ENCODE results near the gene TPO.
"Not testable (repeated sequence)": the region's sequence is repeated elsewhere in the genome, so short reads cannot be mapped to it uniquely, and the experiment has no call there.

TPO gene

GRCh38 chr2:1405967-1406366 is 7.3 kb upstream of the TPO start:
- no peak for DNase-seq

DNA sequence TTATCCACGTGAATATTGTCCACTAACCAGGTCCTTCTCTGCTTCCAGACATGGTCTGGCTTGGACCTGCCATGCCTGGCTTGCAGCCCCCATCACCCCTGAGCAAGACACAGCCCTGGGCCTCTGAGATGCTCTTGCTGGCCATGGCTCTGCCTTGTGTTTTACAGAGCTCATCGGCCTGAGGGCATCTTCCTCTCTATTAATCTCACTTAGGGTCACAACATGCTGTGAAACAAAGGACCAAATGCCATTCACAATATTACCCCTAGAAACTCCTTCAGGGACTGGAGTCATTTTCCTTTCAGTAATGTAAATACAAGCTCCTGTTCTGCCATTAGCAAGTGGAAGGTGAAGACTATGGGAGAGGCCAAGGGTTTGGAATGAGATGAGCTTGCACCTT is 6.8 kb upstream of the TPO start:
- no peak for DNase-seq

DNA sequence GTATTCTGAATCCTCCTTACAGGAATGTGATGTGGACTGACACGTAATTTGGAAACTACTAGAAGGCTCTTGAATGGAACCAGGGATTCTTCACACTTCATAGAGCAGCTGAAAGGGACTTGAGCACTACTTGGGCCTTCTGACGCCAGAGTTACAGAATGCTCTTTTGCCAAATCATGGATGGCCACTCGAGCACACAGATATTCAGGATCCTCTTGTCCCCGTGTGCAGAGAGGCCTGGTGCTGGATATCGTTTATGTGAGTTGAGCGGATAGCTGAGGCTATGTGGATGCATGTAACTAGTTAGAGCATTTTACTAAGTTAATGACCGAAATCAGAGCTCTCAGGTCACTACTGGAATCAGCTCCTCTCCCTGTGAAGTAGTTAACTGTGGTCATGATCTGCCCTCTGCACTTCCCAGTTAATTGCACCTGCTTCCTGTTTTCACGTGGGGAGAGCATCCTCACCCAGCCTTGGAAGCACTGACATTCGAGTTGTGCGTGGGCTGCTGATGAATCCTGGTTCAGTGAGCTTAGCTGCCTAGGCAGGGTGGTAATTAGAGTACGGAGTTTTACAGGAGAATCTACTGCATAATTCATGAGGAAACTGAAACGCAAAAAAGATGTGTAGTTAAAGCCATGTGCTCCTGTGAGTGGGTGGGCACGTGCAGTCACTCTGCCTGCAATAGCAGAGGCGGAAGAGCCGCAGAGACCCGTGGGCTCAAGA is 5.2 kb upstream of the TPO start:
- DNase-seq, result no peak

DNA sequence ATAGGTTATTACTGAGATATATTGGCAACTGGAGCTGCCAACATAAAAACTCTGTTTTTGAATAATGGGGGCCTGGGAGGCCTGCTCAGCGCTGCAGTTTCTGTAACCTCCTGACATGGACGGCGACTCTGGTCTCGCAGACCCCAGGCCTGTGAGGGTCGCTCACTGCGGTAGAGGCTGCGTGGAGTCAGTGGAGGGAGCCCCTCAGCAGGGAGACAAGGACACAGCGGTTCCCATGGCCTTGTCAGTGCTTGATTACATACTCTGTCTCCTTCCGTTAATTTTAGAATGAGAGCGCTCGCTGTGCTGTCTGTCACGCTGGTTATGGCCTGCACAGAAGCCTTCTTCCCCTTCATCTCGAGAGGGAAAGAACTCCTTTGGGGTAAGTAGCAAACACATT is 858 bp downstream of the TPO start:
- DNase-seq, result no peak

DNA sequence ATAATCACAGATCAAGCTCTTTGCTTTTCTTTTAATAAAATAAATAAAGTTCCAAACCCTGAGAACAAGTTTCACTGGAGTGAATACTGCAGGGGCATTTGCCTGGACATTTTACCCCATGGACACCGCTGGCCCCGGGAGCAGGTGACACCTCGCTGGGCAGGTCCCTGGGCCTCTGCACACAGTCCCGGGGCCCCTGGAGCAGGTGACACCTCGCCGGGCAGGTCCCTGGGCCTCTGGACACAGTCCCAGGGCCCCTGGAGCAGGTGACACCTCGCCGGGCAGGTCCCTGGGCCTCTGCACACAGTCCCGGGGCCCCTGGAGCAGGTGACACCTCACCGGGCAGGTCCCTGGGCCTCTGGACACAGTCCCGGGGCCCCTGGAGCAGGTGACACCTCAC is 1.6 kb downstream of the TPO start:
- DNase-seq, result not testable (repeated sequence)

DNA sequence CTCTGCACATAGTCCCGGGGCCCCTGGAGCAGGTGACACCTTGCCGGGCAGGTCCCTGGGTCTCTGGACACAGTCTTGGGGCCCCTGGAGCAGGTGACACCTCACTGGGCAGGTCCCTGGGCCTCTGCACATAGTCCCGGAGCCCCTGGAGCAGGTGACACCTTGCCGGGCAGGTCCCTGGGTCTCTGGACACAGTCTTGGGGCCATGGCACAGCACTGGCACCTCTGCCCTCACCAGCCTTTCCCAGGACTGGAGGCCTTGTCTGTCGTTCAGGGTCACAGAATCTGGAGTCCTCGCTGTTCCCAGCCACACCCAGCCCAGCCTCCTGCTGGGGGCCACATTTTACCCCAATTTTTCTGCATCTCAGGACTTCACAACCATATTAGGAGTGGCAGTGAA is 2.2 kb downstream of the TPO start:
- DNase-seq, result no peak

- no peak for DNase-seq
These were observed 5.3 kb downstream of the TPO start for GRCh38 chr2:1418566-1418965.

- DNase-seq, result no peak
These were observed 7.7 kb downstream of the TPO start for GRCh38 chr2:1420746-1421480.

- DNase-seq, result no peak
These were observed 8.5 kb downstream of the TPO start for GRCh38 chr2:1421731-1422130.

- no peak for DNase-seq
These were observed 8.9 kb downstream of the TPO start for GRCh38 chr2:1422131-1422530.

DNA sequence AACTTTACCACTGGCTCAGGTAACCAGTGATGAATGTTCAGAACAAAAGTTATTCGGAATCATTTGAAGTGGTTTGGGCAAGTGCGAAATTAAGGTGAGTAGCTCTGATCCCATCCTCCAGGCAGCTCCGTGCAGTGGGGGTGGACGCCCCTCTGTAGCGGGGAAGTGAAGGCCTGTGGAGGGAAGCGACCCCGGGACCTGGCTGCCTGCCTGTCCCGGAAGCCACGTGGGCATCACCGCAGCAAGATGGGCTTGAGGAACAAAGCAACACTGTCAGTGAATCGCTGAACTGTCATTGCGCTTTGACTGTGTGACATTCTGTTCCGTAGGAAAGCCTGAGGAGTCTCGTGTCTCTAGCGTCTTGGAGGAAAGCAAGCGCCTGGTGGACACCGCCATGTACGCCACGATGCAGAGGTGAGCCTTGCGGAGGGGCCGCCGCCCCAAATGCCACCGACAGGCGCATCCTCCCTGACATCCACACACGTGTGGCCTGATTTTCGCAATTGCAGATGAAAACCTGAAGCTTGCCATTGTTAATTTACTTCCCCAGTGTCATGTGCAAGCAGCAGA is 9.5 kb downstream of the TPO start:
- DNase-seq, result no peak

DNA sequence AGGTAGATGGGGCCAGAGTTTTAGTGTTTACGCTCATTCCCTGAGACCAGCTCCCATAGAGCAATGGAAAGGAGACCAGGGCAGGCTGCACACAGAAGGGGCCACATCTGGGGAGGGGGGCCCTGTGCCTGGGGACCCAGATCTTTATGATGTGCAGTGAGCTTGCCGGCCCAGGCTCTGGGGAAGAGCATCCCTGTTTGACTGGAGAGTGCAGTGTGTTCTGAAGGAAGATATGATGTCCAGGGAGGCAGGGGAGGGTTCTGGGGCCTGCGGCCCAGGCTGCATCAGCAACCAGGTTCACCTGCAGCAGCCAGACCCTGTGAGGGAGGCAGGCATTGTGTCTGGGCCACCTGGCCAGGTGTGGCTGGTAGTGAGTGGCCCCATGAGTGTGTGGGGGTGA is 13.8 kb downstream of the TPO start:
- DNase-seq, result no peak

- DNase-seq, result no peak
These were observed 16.6 kb downstream of the TPO start for GRCh38 chr2:1429895-1430294.

DNA sequence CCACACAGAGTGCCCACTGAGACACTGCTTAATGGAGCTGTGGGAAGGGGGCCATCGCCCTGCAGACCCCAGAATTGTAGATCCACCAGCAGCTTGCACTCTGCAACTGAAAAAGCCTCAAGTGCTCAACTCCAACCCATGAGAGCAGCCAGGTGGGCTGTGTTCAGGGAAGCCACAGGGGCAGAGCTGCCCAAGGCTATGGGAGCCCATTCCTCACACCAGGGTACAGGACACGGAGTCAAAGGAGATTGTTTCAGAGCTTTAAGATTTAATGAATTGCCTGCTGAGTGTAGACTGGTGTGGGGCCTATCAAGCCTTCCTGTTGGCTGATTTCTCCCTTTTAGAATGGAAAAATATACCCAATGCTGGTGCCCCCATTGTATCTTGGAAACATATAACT is 17.2 kb downstream of the TPO start:
- DNase-seq, result no peak

GRCh38 chr2:1431886-1432400 is 18.7 kb downstream of the TPO start:
- no peak for DNase-seq

- DNase-seq, result no peak
These were observed 19.5 kb downstream of the TPO start for GRCh38 chr2:1432726-1433125.

GRCh38 chr2:1436369-1436768 is 23.1 kb downstream of the TPO start:
- DNase-seq, result no peak

DNA sequence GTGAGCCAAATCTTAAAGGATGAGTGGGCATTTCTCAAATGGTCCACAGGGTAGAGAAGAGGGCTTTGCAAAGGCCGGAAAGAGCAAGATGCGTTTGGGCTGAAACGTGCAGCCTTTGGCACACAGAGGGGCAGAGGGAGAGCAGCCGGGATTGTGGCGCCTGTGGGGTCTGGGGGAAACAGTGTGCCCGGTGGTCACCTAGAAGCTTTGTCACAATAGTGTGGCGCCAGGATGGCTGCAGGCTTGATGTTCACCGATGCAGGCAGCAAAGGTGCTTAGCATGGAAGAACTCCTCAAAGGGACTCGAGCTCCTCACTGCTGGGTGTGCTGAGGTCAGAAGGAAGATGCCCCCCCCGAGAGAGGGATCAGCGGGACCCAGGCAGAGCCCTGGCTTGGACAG is 23.8 kb downstream of the TPO start:
- DNase-seq, result no peak

DNA sequence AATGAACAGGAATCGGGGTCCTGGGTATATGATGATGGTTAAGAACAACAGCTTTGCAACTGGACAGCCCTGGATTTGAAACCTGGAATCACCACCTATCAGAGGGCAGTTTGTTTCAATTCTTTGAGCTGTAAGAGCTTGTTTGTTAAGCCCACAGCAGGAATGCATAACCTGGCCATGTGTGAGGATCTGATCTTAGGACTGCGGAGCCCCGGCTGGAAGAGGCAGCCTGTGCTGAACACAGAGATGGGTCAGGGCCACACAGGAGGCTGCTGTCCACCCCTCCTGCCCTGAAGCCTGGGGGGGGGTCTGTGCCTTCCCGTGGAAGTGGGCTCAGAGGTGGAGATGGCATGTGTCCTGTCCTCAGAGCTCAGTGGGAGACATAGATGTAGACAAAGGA is 24.3 kb downstream of the TPO start:
- no peak for DNase-seq

- DNase-seq, result no peak
These were observed 25.7 kb downstream of the TPO start for GRCh38 chr2:1438972-1439371.

GRCh38 chr2:1440581-1440980 is 27.3 kb downstream of the TPO start:
- no peak for DNase-seq

DNA sequence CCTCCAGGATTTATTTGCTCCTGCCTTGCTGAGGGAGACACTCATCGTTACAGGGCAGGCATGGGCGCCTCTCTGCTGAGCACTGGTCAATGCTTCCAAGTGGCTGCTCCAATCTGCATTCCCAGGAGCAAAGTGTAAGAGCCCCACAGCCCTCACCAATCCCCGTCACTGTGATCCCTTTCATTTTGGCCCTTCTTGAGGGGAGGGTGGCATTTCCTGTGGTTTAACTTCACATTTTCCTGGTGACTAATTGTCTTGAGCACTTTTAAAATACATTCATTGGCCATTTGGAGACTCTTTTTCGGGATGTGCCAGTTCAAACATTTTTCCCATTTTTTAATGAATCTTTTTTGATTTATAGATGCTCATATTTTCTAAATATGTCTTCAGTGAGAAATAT is 33.0 kb downstream of the TPO start:
- no peak for DNase-seq

GRCh38 chr2:1448009-1448408 is 34.7 kb downstream of the TPO start:
- DNase-seq, result no peak

DNA sequence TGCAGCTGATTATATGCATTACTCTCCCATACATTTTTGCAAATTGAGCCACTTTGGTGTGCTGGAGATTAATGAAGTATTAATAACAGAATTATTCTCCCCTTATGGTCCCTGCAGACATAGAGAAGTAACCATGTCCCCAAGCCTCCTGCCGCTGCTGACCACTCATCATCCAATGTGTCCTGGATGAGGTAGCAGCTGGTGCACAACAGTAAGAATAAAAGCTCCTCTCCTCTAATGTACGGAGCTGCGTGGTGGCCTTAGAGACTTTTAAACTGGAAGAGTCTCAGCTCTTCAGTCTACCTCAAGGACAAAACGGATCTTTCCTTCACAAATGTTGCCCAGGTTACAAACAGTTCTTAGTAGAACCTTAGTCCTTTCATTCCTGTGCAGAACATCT is 37.7 kb downstream of the TPO start:
- DNase-seq, result no peak

All from activated CD4-positive, alpha-beta T cell treated with anti-CD3 and anti-CD28 coated beads for 1 hour (primary cell).